Glomerular visceral epithelial cell (primary cell): ENCODE measurements around the gene LILRA6.
"Not testable (repeated sequence)": the region's sequence is repeated elsewhere in the genome, so short reads cannot be mapped to it uniquely, and the experiment has no call there.

Source experiments
- DNase-seq: peaks from one replicate; pipeline ENCODE4 v3.0.0-alpha.2; 2016; ENCODE audit errors: extremely low spot score

LILRA6 gene

DNA sequence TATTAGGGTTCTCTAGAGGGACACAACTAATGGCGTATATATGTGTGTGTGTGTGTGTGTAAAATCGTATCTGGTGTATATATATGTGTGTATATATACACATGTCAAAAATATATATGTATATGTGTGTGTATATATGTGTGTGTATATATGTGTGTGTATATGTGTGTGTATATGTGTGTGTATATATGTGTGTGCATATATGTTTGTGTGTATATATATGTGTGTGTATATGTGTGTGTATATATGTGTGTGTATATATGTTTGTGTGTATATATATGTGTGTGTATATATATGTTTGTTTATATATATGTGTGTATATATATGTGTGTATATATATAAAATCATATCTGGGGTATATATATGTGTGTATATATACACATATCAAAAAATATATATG is 19.9 kb upstream of the LILRA6 start:
- no peak for DNase-seq

GRCh38 chr19:54262066-54262465 is 19.5 kb upstream of the LILRA6 start:
- DNase-seq, result no peak

GRCh38 chr19:54257116-54257480 is 14.5 kb upstream of the LILRA6 start, which contains the start of gene LILRB5:
Gene LILRB5 (minus strand): TSS chr19:54257273. CDS start chr19:54257193, 80 bp downstream.
- no peak for DNase-seq

DNA sequence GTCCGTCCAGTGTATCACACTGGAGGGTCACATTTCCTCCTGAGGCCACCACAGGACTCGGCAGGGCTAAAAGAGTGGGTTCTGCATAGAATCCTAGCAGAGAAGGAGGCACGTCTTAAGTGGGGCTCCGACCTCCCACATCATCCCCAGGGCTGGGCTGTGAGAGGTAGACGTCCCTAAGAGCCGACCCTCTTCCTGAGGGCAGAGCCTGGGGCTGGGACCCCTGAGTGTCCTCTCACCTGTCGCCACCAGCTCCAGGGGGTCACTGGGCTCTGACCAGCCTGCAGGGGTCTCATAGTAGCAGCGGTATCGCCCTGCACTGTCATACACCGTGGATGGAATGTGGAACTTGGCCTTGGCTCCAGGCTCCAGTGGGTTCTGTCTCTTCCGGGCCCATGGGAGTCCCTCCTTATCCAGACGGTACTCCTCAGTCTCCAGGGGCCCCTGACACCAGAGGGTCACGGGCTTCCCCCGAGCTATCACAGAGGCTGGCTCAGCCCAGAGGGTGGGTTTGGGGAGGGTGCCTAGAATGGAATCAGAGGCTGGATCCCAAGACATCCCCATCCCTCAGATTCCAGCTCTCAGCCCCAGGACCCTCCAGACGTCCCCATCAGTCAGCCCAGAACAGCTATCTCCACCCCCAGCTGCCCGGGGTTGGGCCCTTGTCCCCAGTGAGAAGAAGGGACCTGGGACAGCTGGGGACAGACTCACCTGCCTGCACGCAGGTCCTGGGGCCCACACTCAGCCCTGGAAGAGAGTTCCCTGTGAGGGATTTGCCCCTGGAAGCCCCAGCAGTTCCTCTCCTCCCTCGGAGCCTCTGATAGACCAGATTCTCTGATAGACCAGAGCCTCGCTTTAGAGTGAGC is 13.9 kb upstream of the LILRA6 start:
- DNase-seq, result no peak

- DNase-seq, result no peak
Observed at GRCh38 chr19:54255105-54255775, 12.7 kb upstream of the LILRA6 start.

GRCh38 chr19:54254195-54254906 is 11.8 kb upstream of the LILRA6 start:
- no peak for DNase-seq

DNA sequence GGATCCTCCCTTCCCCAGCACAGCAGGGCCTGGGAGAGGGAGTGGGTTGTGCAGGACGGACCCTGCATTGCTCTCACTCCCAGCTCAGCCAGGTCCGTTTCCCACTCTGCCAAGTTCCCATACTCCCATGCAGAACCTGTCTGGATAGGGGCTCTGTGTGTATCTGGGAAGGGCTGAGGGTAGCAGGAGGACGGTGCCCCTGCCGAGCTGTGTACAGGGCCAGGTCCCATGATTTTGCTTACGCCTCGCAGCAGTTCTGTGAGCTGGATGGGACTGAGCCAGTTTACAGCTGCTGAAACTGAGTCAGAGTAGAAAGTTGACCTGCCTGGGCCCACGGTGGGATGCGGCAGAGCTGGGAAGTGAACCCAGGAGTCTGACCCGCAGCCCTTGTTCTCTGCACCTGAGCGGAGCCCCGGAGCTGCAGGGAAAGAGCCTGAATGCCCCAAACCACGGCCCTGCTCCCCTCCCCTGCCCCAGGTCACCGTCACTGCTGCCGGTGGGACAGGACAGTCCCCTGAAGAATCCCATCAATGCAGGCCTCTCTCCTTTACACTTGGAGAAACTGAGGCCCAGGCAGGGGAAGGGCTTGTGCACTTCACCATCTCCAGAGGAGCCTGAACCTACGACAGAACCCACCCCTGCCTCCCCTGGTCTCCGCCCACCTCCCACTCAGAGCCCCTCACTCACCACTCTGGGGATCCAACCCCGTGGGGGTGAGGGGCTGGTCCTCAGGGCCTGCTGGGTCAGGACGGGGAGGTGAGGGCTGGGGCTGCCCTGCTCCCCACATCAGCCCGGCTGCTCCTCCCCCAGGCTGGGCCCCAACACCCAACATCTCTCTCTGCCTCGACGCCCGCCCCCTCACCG is 11.0 kb upstream of the LILRA6 start:
- no peak for DNase-seq

GRCh38 chr19:54252845-54253244 is 10.3 kb upstream of the LILRA6 start:
- DNase-seq, result no peak

- DNase-seq, result no peak
Observed at GRCh38 chr19:54252243-54252642, 9.7 kb upstream of the LILRA6 start.

DNA sequence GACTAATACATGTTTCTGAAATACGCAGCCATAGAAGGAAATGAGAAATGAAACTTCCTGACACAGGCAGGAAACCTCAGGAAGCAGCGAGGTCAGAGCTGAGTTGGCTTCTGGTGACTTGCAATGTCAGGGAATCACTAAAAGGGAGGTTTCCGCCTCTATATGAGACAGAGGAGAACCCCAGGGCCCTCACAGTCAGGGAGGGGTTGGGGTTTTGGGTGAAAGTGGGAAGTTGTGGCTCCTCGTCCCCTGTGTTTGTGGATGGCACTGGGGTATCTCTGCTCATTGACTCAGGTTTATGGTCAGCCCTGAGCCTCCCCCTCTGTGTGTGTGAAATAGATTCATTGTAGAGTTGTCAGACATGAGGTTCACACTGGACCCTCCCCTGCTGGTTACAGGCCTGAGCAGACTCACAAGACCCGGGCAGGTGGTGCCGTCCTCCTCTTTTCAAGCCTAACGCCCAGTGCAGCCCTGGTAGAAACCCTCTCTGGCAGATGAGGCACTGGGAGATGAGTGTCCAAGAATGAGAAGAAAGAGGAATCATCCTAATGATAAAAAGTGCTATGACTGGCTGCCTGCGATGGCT is 5.5 kb upstream of the LILRA6 start:
- no peak for DNase-seq

- DNase-seq, result no peak
Observed at GRCh38 chr19:54247106-54247930, 4.7 kb upstream of the LILRA6 start.

GRCh38 chr19:54245936-54246335 is 3.3 kb upstream of the LILRA6 start:
- DNase-seq, result no peak

DNA sequence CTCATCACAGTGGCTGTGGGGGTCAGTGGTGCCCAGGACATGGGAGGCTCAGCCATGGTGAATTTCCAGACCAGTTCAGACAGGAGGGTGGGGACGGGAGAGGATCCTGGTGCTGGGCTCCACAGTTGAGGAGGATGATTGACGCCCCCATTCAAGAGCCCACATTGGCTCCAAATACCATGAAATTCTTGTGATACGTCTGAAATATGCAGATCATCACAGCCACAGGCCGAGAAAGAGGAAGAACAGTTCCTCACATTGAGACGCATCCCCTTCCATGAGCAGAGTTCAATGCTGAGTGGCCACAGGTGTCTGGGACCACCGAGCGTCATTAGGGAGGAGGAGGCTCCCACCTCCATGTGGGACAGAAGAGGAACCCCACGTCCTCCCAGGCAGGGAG is 1.2 kb upstream of the LILRA6 start:
- DNase-seq, result not testable (repeated sequence)

GRCh38 chr19:54242234-54242633 is 356 bp downstream of the LILRA6 start:
- DNase-seq, result not testable (repeated sequence)

DNA sequence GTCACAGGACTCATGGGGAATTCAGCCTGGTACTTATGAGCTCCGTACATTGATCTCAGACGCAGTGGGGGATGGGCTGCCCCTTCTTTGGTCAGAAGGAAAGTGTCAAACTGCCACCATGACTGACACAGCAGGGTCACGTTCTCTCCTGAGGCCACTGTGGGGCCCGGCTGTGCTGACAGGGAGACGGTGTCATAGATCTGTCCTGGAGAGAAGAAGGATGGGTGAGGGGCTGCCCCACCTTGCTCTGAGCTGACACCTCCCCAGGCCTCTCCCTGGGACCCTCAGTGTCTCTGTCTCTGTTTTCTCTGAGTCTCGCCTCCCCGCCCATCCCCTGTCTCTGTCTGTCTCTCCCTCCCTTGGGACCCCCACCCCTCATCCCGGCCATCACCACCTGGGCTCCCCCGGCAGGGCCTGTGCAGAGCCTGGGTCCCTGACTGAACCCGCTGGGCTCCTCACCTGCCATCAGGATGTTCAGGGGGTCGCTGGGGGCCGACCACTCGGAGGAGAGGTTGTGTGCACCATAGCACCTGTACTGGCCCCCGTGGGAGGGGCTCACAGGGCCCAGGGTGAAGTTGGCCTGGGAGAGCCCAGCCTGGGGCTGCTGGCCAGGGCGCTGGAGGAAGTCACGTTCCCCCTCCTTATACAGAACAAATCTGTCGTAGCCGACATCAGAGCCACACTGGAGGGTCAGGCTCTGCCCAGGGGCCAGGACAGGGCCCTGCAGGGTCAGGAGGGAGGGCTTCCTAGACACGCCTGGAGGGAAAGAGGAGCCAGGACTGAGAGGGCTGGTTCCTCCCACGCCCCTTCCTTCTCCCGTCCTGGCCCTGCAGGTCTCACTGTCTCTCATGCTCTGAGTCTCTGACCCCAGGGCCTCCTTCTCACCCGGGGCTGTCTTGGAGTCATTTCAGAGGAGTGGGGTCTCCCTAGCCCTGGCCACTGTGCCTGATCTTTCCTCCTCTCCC is 1.9 kb downstream of the LILRA6 start:
- DNase-seq, result not testable (repeated sequence)

- DNase-seq, result not testable (repeated sequence)
Observed at GRCh38 chr19:54239491-54240371, 2.9 kb downstream of the LILRA6 start.

GRCh38 chr19:54233941-54234340 is 8.6 kb downstream of the LILRA6 start:
- DNase-seq, result no peak
